IMR-90 (cell line): ENCODE data around the gene SLC9A3.

Experiments used
- CEBPB ChIP-seq: IDR thresholded peaks from 2 replicates; pipeline ENCODE4 v1.6.1; 2012; ENCODE audit warnings: low read depth, low read length, improper control_type of control experiment
- POLR2A ChIP-seq: IDR thresholded peaks from 2 replicates; pipeline ENCODE4 v1.6.1; 2012; ENCODE audit warnings: mild to moderate bottlenecking, low read depth, low read length
- TF ChIP-seq, protein P1 (sequence below): conservative IDR thresholded peaks from 2 replicates; pipeline ENCODE4 v1.5.1; 2012; ENCODE audit warnings: mild to moderate bottlenecking, low read depth, low read length, improper control_type of control experiment
- TF ChIP-seq, protein P2 (sequence below): fragments of 150-350 bp; IDR thresholded peaks from 2 replicates; pipeline ENCODE4 v1.6.1; 2017; ENCODE audit warnings: mild to moderate bottlenecking, antibody characterized with exemption, low read length, low read depth

DNA sequence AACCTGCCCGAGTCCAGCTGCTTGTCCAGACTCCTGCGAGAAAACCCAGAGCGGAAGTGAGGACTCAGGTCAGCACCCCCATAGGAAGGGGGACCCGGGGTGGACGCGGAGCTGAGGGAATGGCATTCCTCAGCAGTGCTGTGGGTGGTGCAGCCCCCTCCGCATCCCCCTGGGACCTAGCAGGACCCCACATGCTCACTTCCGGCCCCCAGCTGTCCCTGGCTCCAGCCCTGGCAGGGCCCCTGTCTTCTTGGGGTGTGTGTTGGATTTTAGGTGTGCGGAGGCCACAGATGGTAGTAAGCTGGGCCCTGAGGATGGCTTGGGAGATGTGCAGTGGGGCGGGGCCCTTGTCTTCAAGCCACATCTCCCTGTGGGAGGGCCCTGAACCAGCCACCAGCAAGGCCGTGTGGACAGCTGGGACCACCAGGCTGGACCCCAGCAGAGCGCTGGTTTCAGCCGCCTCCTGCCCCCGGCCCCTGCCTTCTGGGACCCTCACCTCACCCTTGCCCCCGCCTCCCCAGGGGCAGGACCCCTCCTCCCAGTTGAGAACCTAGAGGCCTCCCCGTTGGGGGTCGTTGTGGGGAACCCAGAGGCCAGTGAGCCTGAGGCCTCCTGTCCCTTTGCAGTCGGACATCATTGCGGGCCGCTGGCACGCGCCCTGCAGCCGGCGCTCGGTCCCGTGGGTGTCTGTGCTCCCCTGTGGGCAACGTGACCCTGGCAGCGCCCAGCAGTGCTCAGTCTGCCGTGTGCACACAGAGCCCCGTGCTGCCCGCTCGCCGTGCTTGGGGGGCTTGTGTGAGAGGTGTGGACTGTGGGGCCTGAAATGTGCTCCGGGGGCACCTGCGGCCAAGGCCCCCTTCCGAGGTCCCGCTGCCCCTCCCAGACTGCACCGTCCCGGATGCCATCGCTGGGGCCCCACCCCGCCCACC lies 10.8 kb upstream of the SLC9A3 start:
- TF ChIP-seq, protein P1, sequence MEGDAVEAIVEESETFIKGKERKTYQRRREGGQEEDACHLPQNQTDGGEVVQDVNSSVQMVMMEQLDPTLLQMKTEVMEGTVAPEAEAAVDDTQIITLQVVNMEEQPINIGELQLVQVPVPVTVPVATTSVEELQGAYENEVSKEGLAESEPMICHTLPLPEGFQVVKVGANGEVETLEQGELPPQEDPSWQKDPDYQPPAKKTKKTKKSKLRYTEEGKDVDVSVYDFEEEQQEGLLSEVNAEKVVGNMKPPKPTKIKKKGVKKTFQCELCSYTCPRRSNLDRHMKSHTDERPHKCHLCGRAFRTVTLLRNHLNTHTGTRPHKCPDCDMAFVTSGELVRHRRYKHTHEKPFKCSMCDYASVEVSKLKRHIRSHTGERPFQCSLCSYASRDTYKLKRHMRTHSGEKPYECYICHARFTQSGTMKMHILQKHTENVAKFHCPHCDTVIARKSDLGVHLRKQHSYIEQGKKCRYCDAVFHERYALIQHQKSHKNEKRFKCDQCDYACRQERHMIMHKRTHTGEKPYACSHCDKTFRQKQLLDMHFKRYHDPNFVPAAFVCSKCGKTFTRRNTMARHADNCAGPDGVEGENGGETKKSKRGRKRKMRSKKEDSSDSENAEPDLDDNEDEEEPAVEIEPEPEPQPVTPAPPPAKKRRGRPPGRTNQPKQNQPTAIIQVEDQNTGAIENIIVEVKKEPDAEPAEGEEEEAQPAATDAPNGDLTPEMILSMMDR = no peak
- no peak for TF ChIP-seq POLR2A
- TF ChIP-seq CEBPB = no peak
- TF ChIP-seq, protein P2, sequence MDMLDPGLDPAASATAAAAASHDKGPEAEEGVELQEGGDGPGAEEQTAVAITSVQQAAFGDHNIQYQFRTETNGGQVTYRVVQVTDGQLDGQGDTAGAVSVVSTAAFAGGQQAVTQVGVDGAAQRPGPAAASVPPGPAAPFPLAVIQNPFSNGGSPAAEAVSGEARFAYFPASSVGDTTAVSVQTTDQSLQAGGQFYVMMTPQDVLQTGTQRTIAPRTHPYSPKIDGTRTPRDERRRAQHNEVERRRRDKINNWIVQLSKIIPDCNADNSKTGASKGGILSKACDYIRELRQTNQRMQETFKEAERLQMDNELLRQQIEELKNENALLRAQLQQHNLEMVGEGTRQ = no peak
